ENCODE results near the gene KCNQ1.
"Not testable (repeated sequence)": the region's sequence is repeated elsewhere in the genome, so short reads cannot be mapped to it uniquely, and the experiment has no call there.

KCNQ1 gene

DNA sequence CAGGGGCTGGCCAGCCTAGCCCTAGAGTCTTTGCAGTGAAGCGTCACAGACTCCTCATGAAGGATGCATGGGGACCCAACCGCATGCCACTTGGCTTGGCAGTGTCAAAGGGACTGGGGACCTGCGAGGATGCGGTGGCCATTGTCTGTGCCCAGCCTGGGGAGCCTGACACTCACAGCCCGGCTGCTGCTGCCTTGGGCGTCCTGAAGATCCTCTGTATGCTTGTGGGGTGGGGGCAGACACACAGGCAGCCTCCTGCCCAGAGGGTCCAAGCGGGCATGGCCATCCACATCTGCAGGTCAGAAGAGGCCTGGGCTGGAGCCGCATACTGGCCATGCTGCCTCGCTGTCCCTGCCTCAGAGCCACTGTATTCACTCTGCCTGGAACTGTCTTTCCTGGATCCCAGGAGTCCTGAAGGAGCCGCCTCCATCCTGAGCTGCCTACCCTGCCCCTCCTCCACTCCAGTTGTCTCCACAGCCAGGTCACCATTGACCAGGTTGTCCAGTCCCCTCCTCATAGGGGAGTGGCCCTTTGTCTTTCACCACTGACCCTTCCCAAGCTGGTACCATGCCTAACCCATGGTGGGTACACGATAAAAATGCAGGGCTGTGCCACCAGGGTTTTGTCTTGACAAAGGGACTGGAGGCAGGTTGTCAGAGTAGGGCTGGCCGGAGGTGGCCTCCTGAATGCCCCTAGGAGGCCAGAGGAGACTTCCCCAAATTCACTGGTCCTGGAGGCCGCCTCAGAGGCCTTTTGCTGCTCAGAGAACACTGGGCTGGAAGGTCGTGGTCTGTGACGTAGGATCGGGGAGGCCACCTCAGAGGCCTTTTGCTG is 148.0 kb downstream of the KCNQ1 start:
- DNase-seq (ENCODE audit: low spot score): no peak

DNA sequence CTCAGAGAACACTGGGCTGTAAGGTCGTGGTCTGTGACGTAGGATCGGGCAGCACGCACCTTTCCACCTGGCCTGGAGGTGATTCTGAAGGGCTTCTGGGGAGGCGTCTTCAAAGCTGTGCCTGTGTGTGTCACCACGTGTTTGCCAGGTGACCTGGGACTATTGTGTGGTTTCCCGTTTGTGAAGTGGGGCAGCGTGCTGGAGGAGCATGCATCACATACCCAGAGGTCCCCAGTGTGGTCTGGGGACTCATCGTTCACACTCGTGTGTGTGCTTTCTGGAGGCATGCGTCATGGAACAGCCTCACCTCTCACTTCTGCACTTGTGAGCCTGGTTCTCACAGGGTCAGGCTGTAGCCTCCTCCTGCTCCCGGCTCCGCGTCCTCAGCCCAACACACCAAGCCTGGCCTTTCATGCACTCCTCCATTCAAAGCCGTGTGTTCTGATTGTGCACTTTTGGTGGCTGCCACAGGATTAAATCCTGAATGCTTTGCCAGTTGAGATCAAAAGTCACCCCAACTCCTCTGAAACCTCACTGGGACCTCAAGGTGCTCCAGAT is 148.7 kb downstream of the KCNQ1 start:
- no peak for DNase-seq (ENCODE audit: low spot score)

DNA sequence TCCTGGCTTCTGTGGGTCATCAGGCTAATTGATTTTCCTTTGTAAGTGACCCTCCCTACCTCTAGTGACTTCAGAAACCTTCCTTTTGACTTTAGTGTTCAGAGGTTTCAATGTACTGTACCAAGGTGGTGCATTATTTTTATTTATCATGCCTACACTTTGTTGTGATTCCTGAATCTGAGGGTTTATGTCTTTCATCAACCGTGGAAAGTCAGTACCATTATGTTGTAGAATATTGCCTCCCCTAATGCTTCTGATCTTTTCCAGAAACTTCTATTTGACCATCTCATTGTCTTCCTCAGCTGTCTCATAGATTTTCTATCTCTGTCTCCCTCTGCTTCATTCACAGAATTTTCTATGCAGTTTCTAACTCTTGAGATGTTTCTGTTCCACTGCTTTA is 149.5 kb downstream of the KCNQ1 start:
- DNase-seq (ENCODE audit: low spot score): no peak

DNA sequence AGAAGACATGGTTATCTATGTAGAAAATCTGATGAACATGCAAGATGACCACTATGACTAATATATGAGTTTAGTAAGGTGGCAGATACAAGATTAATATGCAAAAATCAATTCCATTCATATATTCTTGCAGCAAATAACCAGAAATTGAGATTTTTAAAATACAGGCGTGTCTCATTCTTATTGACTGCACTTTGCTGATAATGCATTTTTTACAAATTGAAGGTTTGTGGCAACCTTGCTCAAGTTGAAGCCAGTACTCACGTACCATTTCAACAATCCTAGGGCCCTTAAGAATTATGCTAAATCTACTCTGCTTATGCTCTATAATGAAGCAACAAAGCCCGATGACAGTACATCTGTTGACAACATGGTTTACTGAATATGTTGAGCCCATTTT is 150.4 kb downstream of the KCNQ1 start:
- DNase-seq (ENCODE audit: low spot score): no peak

DNA sequence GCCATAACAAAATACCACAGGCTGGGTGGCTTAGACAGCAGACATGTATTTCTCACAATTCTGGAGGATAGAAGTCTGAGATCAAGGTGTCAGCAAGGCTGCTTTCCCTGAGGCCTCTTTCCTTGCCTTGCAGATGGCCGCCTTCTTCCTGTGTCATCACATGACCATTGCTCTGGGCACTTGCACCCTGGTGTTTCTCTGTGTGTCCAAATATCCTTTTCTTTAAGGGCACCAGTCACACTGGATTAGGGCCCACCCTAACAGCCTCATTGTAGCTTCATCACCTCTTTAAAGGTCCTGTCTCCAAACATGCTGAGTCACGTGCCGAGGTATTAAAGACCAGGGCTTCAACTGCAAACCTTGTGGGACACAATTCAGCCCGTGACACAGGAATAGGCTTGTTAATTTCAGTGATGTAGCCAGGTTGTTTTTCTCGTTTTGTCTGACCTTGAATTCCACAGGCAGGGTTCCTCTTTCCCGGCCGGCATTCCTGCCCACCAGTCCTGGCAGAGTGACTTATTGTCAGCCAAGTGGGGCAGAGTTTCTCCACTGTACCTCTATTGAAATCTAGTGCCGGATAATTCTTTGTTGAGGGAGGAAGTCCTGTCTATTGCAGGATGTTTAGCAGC is 154.9 kb downstream of the KCNQ1 start:
- no peak for DNase-seq (ENCODE audit: low spot score)

DNA sequence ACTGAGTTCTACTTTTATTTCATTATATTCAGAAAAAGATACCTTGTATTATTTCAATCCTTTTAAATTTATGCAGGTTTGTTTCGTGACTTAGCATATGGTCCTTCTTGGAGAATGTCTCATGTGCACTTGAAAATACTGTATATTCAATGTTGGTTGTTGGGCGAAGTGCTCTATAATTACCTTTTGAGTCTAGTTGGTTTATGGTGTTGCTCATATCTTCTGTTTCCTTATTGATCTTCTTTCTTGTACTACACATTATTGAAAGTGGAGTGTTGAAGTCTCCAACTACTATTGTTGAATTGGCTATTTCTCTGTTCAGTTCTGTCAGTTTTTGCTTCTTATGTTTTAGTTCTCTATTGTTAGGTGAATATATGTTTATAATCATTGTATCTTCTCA is 164.5 kb downstream of the KCNQ1 start:
- DNase-seq (ENCODE audit: low spot score): no peak

DNA sequence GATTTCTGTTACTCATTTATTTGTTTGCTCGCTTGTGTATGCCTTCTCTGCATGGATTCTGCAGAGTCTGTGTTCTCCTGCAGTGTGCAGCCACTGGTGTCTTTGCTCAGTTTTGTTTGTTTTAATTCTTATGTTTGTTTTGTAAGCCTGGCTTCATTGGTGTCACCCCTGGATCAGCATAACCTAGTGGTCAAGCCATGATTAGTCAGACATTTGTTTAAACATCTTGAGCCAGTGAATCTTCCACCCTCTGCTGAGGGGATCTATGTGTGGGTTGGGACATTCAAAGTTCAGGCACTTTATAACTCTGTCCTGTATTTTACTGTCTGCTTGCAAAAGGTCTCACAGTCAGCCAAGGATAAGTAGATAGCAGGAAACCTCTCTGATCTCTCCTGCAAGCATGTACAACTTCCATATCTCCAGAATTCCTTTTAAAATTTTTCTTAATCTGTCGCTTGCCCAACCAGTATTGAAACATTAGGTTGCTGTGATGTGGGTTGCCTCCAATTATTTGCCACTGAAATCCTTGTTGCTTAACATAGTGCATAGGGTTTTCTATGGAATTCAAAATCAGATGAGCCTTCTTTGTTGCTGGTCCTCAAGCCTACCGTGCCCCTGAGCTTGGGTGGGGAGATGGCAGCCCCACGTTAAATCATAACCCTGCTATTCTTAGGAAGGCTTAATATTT is 168.2 kb downstream of the KCNQ1 start:
- no peak for DNase-seq (ENCODE audit: low spot score)

DNA sequence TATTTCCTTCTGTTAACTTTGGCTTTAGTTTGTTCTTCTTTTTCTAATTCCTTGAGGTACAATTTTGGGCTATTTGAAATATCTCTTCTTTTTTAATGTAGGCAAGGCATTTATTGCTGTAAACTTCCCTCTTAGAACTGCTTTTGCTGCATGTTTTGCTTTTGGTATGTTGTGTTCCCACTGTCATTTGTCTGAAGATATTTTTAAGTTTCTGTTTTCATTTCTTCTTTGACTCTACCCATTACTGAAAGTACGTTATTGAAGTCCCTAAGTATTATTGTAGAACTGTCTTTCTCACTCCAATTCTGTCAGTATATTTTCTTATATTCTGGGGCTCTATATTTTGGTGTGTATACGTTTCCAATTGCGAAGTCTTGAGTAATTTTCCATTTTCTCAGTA is 177.1 kb downstream of the KCNQ1 start:
- DNase-seq (ENCODE audit: low spot score): no peak

DNA sequence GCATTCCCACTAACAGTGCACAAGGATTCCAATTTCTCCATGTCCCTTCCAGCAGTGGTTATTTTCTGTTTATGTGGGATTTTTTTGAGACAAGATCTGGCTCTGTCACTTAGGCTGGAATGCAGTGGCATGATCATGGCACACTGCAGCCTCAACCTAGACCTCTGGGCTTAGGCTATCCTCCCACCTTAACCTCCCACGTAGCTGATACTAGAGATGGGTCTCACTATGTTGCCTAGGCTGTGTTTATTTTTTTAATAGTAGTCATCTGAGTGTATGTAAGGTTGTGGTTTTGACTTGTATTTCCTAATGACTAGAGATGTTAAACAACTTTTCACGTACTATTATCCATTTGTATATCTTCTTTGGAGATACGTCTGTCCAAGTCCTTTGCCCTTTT is 180.4 kb downstream of the KCNQ1 start:
- DNase-seq (ENCODE audit: low spot score): no peak

DNA sequence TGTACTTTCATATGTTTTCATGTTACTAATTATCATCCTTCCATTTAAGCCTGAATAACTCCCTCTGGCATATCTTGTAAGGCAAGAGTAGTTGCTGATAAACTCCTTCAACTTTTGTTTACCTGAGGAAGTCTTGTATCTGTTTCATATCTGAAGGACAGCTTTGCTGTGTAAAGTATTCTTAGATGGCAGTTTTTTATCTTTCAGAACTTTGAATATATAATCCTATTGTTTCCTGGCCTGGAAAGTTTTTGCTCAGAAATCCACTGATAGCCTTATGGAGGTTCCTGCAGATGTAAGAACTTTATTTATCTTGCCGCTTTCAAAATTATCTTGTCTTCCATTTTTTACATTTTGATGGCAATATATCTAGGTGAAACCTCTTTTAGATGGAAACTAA is 185.9 kb downstream of the KCNQ1 start:
- DNase-seq (ENCODE audit: low spot score): no peak

DNA sequence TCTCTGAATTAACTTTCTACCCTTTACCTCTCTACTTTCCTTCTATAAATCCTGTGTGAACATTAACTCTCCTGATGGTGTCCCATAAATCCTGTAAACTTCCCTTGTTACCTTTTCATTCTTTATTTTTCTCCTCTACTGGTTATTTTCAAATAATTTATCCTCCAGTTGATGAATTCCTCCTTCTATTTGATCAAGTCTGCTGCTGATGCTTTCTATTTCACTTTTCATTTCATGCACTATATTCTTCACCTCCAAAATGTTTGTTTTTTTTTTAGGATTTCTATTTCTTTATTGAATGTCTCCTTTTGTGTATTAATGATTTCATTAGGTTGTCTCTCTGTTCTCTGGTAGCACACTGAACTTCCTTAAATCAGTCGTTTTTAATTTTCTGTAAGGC is 186.4 kb downstream of the KCNQ1 start:
- DNase-seq (ENCODE audit: low spot score): no peak

DNA sequence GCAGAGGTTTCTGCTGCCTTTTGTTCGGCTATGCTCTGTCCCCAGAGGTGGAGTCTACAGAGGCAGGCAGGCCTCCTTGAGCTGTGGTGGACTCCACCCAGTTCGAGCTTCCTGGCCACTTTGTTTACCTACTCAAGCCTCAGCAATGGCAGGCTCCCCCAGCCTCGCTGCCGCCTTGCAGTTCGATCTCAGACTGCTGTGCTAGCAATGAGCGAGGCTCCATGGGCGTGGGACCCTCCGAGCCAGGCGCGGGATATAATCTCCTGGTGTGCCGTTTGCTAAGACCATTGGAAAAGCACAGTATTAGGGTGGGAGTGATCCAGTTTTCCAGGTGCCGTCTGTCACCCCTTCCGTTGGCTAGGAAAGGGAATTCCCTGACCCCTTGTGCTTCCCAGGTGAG is 195.0 kb downstream of the KCNQ1 start:
- DNase-seq (ENCODE audit: low spot score): not testable (repeated sequence)

DNA sequence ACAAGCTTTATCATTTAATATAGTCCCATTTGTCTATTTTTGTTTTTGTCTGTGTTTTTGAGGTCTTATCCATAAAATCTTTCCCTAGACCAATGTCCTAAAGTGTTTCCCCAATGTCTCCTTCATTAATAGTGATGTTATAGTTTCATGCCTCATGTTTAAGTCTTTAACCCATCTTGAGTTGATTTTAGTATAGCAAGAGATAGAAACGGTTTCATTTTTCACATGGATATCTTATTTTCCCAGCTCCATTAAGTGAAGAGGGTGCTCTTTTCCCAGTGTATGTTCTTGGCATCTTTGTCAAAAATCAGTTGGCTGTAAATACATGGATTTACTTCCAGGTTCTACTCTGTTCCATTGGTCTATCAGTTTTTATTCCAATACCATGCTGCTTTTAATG is 196.8 kb downstream of the KCNQ1 start:
- no peak for DNase-seq (ENCODE audit: low spot score)

DNA sequence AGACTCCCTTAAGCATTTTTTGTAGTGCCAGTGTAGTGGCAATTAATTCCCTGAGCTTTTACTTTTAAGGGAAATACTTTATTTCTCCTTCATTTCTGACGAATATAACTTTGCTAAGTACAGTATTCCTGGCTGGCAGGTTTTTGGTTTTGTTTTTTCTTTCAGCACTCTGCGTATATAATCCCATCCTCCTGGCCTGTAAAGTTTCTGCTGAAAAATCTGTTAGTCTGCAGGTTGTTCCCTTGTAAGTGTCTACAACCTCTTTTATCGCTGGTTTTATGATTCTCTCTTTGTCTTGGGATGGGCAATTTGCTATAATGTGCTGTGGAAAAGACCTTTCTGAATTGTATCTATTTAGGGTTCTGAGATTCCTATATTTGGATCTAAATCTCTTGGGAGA is 198.9 kb downstream of the KCNQ1 start:
- DNase-seq (ENCODE audit: low spot score): no peak

DNA sequence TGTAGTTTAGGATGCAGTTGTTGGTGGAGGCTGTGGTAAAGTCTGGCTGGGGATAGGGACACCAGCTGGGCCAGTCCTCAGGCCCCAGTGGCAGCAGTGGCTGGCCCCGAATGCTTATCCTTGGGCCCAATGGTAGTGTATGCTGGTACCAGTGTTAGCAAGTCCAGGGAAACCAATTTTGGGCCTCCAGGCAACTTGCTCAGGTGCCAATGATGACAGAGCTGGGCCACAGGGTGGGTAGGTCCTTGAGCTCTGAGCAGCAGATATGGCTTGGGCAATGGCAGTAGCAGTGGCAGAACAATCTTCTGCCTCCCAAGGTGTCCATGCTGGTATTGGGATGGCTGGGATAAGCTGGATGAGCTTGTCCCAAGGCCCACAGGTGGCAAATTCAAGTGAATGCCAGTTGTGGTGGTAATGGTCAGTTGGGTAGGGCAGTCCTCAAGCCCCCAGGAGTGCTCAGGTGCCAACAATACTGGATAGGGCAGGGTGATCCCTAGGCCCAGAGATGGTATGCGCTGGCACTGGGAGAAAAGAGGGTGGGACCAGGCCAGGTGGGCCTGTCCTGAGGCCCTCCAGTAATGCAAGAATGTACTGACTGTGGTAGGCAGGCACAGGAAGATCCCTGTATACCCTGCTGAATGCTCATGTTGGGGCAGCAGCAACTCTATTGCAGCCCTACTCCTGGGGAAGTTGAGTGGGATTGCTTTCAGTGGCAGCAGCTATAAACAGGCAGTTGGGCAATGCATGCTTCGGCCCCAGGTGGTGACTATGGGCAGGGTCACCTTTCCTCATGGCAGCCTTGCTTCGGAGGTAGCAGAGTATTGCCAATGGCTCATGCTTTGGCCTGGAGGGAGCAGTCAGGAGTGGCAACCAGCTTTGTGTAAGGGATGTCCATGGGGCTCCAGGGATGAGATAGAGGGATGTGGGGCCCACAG is 200.3 kb downstream of the KCNQ1 start:
- DNase-seq (ENCODE audit: low spot score): no peak

DNA sequence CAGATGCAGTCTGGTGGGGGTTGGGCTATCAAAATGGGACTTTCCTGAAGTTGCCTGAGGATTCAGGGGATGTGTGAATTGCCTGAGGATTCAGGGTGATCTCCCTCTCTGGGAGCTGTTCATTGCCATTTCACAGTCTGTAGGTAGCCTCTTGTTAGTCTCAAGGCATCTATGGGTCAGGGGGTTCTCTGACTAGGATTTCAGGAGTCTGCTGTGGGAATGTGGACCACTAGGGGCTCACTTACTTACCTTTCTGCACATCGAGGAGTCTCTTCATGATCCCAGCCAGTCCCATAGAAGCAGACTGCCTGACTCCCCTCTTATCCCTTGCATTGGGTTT is 200.9 kb downstream of the KCNQ1 start:
- no peak for DNase-seq (ENCODE audit: low spot score)

DNA sequence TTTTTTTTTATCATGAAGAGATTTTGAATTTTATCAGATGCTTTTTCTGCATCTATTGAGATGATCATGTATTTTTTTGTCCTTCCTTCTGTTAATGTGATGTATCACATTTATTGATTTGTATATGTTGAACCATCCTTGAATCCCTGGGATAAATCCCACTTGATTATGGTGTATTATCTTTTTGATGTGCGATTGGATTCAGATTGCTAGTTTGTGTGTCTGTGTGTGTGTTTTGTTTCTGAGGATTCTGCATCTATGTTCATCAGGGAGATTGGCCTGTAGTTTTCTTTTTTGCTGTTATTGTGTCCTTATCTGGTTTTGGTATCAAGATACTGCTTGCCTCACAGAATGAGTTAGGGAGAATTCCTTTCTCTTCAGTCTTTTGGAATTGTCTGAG is 202.4 kb downstream of the KCNQ1 start:
- no peak for DNase-seq (ENCODE audit: low spot score)

DNA sequence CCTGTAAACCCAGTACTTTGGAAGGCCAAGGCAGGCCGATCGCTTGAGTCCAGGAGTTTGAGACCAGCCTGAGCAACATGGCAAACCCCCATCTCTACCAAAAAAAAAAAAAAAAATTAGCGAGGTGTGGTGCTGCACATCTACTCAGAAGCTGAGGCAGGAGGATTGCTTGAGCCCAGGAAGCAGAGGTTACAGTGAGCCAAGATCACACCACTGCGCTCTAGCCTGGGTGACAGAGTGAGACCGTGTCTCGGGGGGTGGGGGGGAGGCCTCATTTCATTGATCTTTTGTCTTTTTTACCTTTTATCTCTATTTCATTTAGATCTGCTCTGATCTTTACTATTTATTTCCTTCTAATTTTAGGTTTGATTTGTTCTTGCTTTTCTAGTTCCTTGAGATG is 203.1 kb downstream of the KCNQ1 start:
- DNase-seq (ENCODE audit: low spot score): no peak

DNA sequence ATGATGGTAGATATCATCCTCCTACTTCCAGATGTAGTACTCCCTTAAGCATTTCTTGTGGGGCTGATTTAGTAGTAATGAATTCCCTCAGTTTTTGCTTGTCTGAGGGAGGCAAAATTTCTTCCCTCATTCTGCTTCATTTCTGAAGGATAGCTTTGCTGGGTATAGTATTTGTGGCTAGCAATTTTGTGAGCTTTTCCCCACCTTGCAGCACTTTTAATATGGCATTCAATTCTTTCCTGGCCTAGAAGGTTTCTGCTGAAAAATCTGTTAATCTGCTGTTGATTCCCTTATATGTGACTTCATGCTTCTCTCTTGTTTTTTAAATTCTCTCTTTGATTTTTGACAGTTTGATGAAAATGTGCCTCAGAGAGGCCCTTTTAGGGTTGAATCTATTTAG is 204.6 kb downstream of the KCNQ1 start:
- no peak for DNase-seq (ENCODE audit: low spot score)

DNA sequence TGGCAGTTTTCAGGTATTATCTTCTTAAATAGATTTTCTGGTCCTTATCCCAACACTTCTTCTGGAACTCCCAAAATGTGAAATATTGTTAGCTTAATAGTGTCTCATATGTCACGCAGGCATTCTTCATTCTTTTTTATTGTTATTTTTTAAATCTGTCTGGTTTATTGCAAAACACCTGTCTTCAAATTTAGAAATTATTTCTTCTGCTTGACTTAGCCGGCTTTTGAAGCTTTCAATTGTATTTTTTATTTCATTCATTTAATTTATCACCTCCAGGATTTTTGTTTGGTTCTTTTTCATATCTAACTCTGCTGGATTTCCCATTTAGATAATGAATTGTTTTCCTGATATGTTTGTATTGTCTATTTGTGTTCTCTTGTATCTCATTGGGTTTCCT is 205.0 kb downstream of the KCNQ1 start:
- DNase-seq (ENCODE audit: low spot score): no peak

DNA sequence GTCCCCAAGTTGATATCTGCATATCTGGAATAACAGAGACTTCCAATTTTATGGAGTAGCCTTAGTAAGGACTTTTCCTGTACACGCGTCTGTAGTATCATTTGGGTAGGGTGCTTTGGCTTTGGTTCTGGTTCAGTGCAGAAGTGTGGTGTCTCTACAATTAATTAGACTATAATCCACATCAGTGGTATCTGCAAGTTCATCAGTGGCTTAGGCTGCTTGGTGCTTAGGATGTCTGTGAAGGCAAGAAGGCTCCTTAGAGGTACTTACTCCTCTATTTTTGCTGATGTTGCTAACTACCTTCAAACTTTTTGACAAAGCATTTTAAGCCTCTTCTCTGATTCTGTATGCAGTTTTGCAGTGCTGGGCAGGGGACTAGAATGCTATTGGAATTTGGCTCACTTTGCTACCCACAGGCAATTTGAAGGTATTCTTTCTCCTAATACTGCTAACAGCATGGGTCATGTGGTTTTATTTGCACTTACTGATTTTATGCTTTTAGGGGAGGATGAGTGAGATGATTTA is 205.6 kb downstream of the KCNQ1 start:
- no peak for DNase-seq (ENCODE audit: low spot score)

Measured in CD4-positive, alpha-beta T cell treated with Interleukin-15 for 4 hours (primary cell).